PC-3 (cell line): ENCODE results near the gene FOXP4. TPM values are rescaled to one million over a fixed set of nuclear protein-coding genes. Genes with fewer than 3 reads are reported as not detected.

Experiments
- ATAC-seq: fragments of 200-7000 bp; cut with Tn5 transposase; 2 replicates; pipeline ENCODE4 v1.9.1; 2020; ENCODE audit warnings: mild to moderate bottlenecking, moderate library complexity
- BruUV-seq: library from RNA; stranded (reverse); fragments of 400-500 nt; replicated peaks from 2 replicates; lab custom pipeline; 2021; lab: Mats Ljungman, UMichigan
- CTCF ChIA-PET: fragments of 300-600 bp; sonication (Branson Sonifier 250); formaldehyde crosslinking; loops from one replicate; lab custom pipeline; 2022; ENCODE audit warnings: antibody characterized with exemption; lab: Charles Lee
- POLR2A ChIA-PET: fragments of 300-600 bp; sonication (Branson Sonifier 250); formaldehyde crosslinking; loops from one replicate; lab custom pipeline; 2022; ENCODE audit warnings: antibody characterized with exemption; ENCODE audit not compliant: unreplicated experiment; lab: Charles Lee
- DNase-seq: peaks from one replicate; pipeline ENCODE4 v3.0.0-alpha.2; 2015
- H2AFZ ChIP-seq: fragments of 300-600 bp; sonication (generic); 2 replicates; pipeline ENCODE4 v1.6.0; 2016; ENCODE audit warnings: antibody characterized with exemption, low read length
- H3F3A ChIP-seq: fragments of 300-600 bp; sonication (generic); one replicate; pipeline ENCODE4 v1.6.0; 2017; ENCODE audit warnings: antibody characterized with exemption, low read length, control low read depth, mild to moderate bottlenecking; ENCODE audit not compliant: unreplicated experiment
- H3K27ac ChIP-seq: fragments of 300-600 bp; sonication (generic); 2 replicates; pipeline ENCODE4 v1.5.1; 2016; ENCODE audit warnings: mild to moderate bottlenecking, low read length
- H3K27me3 ChIP-seq: fragments of 300-600 bp; sonication (generic); 2 replicates; pipeline ENCODE4 v1.6.1; 2016; ENCODE audit warnings: low read length, mixed read lengths
- H3K36me3 ChIP-seq: fragments of 300-600 bp; sonication (generic); 2 replicates; pipeline ENCODE4 v1.6.1; 2016; ENCODE audit warnings: low read depth, mixed run types, low read length, mixed read lengths
- H3K4me1 ChIP-seq: fragments of 300-600 bp; sonication (generic); 2 replicates; pipeline ENCODE4 v1.5.1; 2016; ENCODE audit warnings: low read length; ENCODE audit not compliant: insufficient read depth
- H3K4me2 ChIP-seq: fragments of 300-600 bp; sonication (generic); 2 replicates; pipeline ENCODE4 v1.6.0; 2016; ENCODE audit warnings: low read length
- H3K4me3 ChIP-seq: fragments of 300-600 bp; sonication (generic); 2 replicates; pipeline ENCODE4 v1.5.1; 2016; ENCODE audit warnings: mild to moderate bottlenecking, low read length, mixed read lengths
- H3K79me2 ChIP-seq: fragments of 300-600 bp; sonication (generic); 2 replicates; pipeline ENCODE4 v1.6.1; 2017; ENCODE audit warnings: low read length, mixed read lengths
- H3K9ac ChIP-seq: fragments of 300-600 bp; sonication (generic); 2 replicates; pipeline ENCODE4 v1.6.0; 2016; ENCODE audit warnings: mild to moderate bottlenecking, low read length
- H3K9me2 ChIP-seq: fragments of 300-600 bp; sonication (generic); replicated peaks from 2 replicates; pipeline ENCODE4 v1.6.1; 2016; ENCODE audit warnings: mixed run types, low read length, mixed read lengths
- H3K9me3 ChIP-seq: fragments of 300-600 bp; sonication (generic); 2 replicates; pipeline ENCODE4 v1.6.1; 2016; ENCODE audit warnings: low read length, mixed read lengths
- H4K20me1 ChIP-seq: fragments of 300-600 bp; sonication (generic); 2 replicates; pipeline ENCODE4 v1.6.1; 2016; ENCODE audit warnings: low read length, mixed read lengths
- CTCF ChIP-seq: fragments of 300-600 bp; sonication (generic); conservative IDR thresholded peaks from 2 replicates; pipeline ENCODE4 v1.5.1; 2017; ENCODE audit warnings: antibody characterized with exemption, low read depth, mild to moderate bottlenecking, low read length
- EZH2 ChIP-seq: fragments of 300-600 bp; sonication (generic); IDR thresholded peaks from one replicate; pipeline ENCODE4 v1.6.1; 2017; ENCODE audit warnings: antibody characterized with exemption, mild to moderate bottlenecking, low read length; ENCODE audit not compliant: unreplicated experiment
- EZH2phosphoT487 ChIP-seq: fragments of 300-600 bp; sonication (generic); IDR thresholded peaks from 2 replicates; pipeline ENCODE4 v1.6.1; 2018; ENCODE audit warnings: mild to moderate bottlenecking, antibody characterized with exemption, low read length, borderline replicate concordance
- intact Hi-C: fragments of 100-400 bp; cut with micrococcal nuclease; formaldehyde crosslinking; loops from 2 replicates; pipeline ENCODE4 v1.9.0; 2023
- total RNA-seq: library from RNA; depleted of rRNA; stranded (reverse); fragments of >200 nt; gene quantifications from 2 replicates; pipeline ENCODE4 v1.2.3, GENCODE V29; 2014

FOXP4 gene
- total RNA-seq, 1 experiment from 2014 or later = 6.7 TPM

GRCh38 chr6:41523915-41524633, 22.1 kb upstream of the FOXP4 start:
- Histone ChIP-seq H3K9ac (no peak overlapping the region), H3K9me3 (no peaks in the 10 kb centered on the region), H3K27ac (no peak overlapping the region), H3K4me1 (peaks cover 8% of the 10 kb centered on the region), H3K9me2 (no peaks in the 10 kb centered on the region), H3K4me3 (no peak overlapping the region), H2AFZ (no peak overlapping the region), H3K36me3 (no peaks in the 10 kb centered on the region), H3K27me3 (no peaks in the 10 kb centered on the region), H4K20me1 (no peaks in the 10 kb centered on the region), H3K79me2 (no peaks in the 10 kb centered on the region), H3F3A (no peaks in the 10 kb centered on the region), H3K4me2 (no peak overlapping the region)
- no TSS peak for BruUV-seq
- intact Hi-C loops = no loop called here
- TF ChIP-seq CTCF (no peak), EZH2 (no peak), EZH2phosphoT487 (no peak)
- ChIA-PET POLR2A (interaction anchor here (0.5 kb wide), 1 partner anchor 49 kb away, joined by 3 read pairs; no protein-coding TSS in a partner anchor), CTCF (no interaction called here)
- DNase-seq (no peak), ATAC-seq (no peak)

DNA sequence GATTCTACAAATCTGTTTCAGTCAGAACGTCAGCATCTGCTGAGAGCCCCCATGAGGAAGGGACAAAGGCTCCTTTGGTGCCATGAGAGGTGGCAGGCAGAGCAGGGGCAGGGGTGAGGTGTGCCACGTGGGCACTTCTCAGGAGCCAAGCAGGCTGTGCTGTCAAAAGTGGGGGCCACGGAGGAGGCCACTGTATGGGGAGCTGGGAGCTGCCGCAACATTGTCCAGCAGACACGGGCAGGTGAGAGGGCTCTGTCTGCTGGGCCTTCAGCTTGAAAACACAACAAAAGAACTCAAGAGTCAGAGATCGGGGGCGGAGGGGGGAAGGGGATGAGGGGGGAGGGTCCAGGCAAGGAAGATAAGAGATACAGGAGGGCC, 21.6 kb upstream of the FOXP4 start:
- Histone ChIP-seq H3K36me3 (no peaks in the 10 kb centered on the region), H3K4me1 (peaks cover 8% of the 10 kb centered on the region), H2AFZ (no peak overlapping the region), H3K9ac (no peak overlapping the region), H3K27ac (no peak overlapping the region), H3K4me3 (no peak overlapping the region), H3K27me3 (no peaks in the 10 kb centered on the region), H3K79me2 (no peaks in the 10 kb centered on the region), H3K9me2 (no peaks in the 10 kb centered on the region), H4K20me1 (no peaks in the 10 kb centered on the region), H3K4me2 (no peak overlapping the region), H3K9me3 (no peaks in the 10 kb centered on the region), H3F3A (no peaks in the 10 kb centered on the region)
- CTCF ChIA-PET = no interaction called here
- POLR2A ChIA-PET = no interaction called here
- TF ChIP-seq CTCF = no peak
- intact Hi-C loops = no loop called here
- ATAC-seq (no peak), DNase-seq (no peak)
- no TSS peak for BruUV-seq

GRCh38 chr6:41527721-41528408, 18.3 kb upstream of the FOXP4 start:
- Histone ChIP-seq H3K4me3 (no peak overlapping the region), H3K27me3 (no peaks in the 10 kb centered on the region), H3K9me3 (no peaks in the 10 kb centered on the region), H3K9ac (no peak overlapping the region), H2AFZ (peak overlapping the region; percentile 61), H4K20me1 (no peaks in the 10 kb centered on the region), H3K36me3 (no peaks in the 10 kb centered on the region), H3K4me2 (peak overlapping the region; percentile 71), H3K4me1 (peaks cover 25% of the 10 kb centered on the region), H3F3A (no peaks in the 10 kb centered on the region), H3K79me2 (no peaks in the 10 kb centered on the region), H3K9me2 (no peaks in the 10 kb centered on the region), H3K27ac (no peak overlapping the region)
- ChIA-PET CTCF (no interaction called here), POLR2A (no interaction called here)
- intact Hi-C loops = no loop called here
- DNase-seq = peak; percentile 12
- TF ChIP-seq CTCF = no peak
- no peak for TF ChIP-seq EZH2phosphoT487
- no peak for TF ChIP-seq EZH2
- ATAC-seq = peak; percentile 28; the same call in 1 of the 2 replicates
- no TSS peak for BruUV-seq
